IPS DF 6.9 (cell line): ENCODE data around the gene RIMBP2.

Source experiments
- DNase-seq: peaks from one replicate; pipeline ENCODE4 v3.0.0-alpha.2; 2013; ENCODE audit warnings: low read depth, low spot score
- H3K27ac ChIP-seq: one replicate; pipeline ENCODE4 v1.5.1; 2013; ENCODE audit warnings: low read length, control low read depth
- H3K27me3 ChIP-seq: 2 replicates; pipeline ENCODE4 v1.6.1; 2013; ENCODE audit warnings: mild to moderate bottlenecking, low read length; ENCODE audit not compliant: control insufficient read depth, insufficient read depth
- H3K36me3 ChIP-seq: 2 replicates; pipeline ENCODE4 v1.6.1; 2013; ENCODE audit warnings: low read length; ENCODE audit not compliant: control insufficient read depth, insufficient read depth
- H3K4me1 ChIP-seq: 2 replicates; pipeline ENCODE4 v1.6.1; 2013; ENCODE audit warnings: low read length; ENCODE audit not compliant: control insufficient read depth, insufficient read depth
- H3K4me3 ChIP-seq: 2 replicates; pipeline ENCODE4 v1.5.1; 2013; ENCODE audit warnings: mild to moderate bottlenecking, low read length
- H3K9me3 ChIP-seq: 2 replicates; pipeline ENCODE4 v1.6.1; 2013; ENCODE audit warnings: low read length, inconsistent platforms; ENCODE audit not compliant: control insufficient read depth, insufficient read depth
- WGBS: extraction: QIAGEN DNeasy Blood & Tissue Kit; methylation state at CpG from one replicate; pipeline ENCODE4 v1.1.7; 2013; ENCODE audit warnings: mixed read lengths, missing lambda C conversion rate; ENCODE audit not compliant: insufficient read length, insufficient coverage; 5-methylcytosine and 5-hydroxymethylcytosine counted together

RIMBP2 gene

GRCh38 chr12:130465626-130466025, 250.5 kb downstream of the RIMBP2 start:
- no peak for DNase-seq
- Histone ChIP-seq H3K27ac (no peak overlapping the region), H3K4me1 (no peaks in the 10 kb centered on the region), H3K27me3 (no peaks in the 10 kb centered on the region), H3K36me3 (no peaks in the 10 kb centered on the region; the same call in 1 of the 2 replicates), H3K4me3 (no peak overlapping the region), H3K9me3 (peaks cover 38% of the 10 kb centered on the region)
- WGBS: no CpG with 5 or more reads among the region's 10 CpGs

DNA sequence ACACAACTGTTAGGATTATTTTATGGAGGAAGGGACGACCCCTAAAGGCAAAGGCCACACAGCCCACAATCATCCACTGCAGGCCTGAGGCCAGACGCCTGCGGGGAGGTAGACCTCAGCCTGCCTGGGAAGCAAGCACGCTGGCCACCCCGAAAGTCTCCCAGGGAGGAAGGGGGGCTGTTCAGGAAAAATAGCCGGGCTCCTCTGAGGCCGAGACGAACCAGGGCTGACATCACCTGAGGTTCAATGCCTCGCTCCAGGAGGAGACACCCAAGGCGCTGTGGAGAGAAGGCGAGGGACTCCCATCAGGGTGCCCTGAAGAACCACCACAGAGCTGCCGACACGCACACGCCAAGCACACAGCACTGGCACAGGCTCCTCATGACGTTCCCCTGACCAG, 251.1 kb downstream of the RIMBP2 start:
- Histone ChIP-seq H3K4me3 (no peak overlapping the region), H3K4me1 (no peaks in the 10 kb centered on the region), H3K9me3 (peaks cover 39% of the 10 kb centered on the region), H3K27me3 (no peaks in the 10 kb centered on the region), H3K27ac (no peak overlapping the region), H3K36me3 (no peaks in the 10 kb centered on the region; the same call in 1 of the 2 replicates)
- no peak for DNase-seq
- no CpG with 5 or more reads among the region's 15 CpGs for WGBS

DNA sequence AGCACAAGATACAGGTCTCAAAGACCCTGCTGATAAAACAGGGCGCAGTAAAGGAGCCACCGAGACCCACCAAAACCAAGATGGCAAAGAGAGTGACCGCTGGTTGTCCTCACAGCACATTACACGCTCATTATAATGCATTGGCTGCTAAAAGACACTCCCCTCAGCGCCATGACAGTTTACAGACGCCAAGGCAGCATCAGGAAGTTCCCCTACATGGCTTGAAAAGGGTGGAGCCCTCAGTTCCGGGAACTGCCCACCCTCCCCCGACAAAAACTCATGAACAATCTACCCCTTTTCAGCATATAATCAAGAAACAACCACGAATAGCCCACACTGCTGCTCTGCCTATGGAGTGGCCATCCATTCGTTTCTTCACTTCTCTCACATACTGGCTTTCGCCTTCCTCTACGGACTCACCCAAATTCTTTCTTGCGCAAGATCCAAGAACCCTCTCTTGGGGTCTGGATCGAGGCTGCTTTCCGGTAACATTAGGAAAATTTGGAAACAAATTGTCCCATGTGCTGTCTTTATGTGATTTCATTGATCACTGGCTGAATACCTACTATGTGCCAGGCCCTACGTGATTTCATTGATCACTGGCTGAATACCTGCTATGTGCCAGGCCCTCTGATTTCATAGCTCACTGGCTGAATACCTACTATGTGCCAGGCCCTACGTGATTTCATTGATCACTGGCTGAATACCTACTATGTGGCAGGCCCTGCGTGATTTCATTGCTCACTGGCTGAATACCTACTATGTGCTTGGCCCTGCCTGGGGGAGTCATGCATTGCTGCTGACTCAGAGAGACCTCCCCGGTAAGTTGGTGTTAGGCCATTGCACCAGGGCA, 252.1 kb downstream of the RIMBP2 start:
- WGBS: no CpG with 5 or more reads among the region's 19 CpGs
- no peak for DNase-seq
- Histone ChIP-seq H3K27ac (no peak overlapping the region), H3K4me3 (no peak overlapping the region), H3K4me1 (no peaks in the 10 kb centered on the region), H3K9me3 (peaks cover 36% of the 10 kb centered on the region), H3K27me3 (no peaks in the 10 kb centered on the region), H3K36me3 (no peaks in the 10 kb centered on the region; the same call in 1 of the 2 replicates)

DNA sequence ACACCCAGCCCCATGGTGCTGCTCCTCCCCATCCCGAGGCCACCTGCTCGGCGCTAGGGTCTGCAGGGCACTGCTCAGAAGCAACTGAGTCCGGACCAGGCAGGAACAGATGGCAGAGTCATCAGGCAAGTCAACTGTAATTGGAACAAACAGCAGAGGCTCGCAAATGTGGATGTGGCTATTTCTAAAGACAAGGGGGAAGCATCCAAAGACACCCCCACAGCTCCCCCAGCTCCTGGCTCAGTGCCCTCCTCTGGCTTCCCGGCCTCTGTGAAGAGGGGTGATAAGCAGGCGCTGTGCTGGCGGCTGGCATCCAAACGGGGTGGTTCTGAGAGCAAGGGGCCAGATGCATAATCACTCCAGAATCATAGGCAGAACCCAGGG, 252.8 kb downstream of the RIMBP2 start:
- no CpG with 5 or more reads among the region's 9 CpGs for WGBS
- Histone ChIP-seq H3K27ac (no peak overlapping the region), H3K4me3 (no peak overlapping the region), H3K27me3 (no peaks in the 10 kb centered on the region), H3K4me1 (no peaks in the 10 kb centered on the region), H3K9me3 (peaks cover 35% of the 10 kb centered on the region), H3K36me3 (no peaks in the 10 kb centered on the region; the same call in 1 of the 2 replicates)
- no peak for DNase-seq

DNA sequence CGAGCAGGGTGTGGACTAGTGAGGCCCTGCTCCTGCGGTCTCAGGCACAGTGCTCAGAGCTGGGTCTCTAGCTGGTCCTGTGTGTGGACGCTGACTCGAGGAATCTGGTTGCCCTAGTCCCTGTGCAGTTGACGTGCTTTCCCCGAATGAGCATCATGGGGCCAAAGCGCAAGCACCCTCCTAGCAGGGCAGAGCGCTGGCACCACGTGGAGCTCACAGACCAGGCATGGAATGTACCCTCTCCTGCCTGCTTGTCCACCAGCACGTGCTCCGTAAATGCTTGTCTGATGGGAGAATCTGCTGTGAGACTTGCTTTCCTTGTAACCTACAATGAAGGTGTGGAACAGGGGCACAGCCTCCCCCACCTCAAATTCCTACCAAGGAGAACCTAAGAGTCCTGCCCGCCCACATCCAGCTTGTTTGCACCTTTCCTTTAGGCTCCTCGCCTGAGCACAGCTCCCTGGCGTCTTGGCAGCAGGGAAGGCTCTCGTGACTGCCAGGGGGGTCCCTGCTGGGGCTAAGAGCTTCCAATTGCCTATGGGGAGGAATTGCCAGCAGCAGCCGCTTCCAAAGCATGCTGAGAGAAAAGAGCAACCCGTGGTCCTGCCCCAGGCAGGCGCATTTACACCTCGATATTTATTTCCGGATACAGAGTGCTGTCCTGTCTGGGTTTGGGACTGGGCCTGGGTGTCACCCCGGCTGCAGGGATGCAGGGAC, 253.4 kb downstream of the RIMBP2 start:
- no peaks in the 10 kb centered on the region; the same call in 1 of the 2 replicates for H3K36me3 ChIP-seq
- H3K4me1 ChIP-seq: no peaks in the 10 kb centered on the region
- H3K9me3 ChIP-seq: peaks cover 32% of the 10 kb centered on the region
- H3K27me3 ChIP-seq: no peaks in the 10 kb centered on the region
- no peak overlapping the region for H3K4me3 ChIP-seq
- no peak overlapping the region for H3K27ac ChIP-seq
- WGBS: no CpG with 5 or more reads among the region's 21 CpGs
- DNase-seq: no peak

DNA sequence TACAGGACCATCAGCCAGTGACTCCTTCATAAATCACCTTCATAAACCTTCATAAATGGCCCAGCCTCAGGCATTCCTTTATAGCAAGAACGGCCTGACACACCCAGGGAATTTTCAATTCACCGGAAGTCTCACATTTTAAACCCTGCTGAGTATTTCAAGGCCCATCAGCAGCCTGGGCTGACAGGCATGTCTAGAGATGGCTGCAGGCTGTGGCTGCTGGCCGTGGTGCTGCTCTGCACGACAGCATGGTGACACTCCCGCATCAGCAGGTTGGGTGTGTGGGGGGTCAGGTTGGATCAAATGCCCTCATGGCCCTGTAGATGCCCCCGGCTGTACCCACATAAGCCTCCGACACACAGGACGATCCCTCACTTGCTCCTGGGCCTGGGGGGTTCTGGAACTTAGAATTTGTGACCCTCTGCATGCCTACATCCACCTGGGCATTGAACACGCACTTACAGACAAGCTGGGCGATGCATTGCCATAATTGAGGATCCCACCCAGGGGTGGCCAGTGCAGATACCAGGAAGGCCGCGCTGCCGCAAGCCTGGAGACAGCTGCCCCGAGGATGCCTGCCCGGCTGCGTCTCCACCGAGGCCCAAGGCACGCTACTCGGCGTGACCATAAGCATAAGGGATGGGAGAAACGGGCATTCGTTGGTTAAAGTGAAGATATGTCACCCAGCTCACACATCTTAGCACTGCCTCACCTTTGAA, 254.1 kb downstream of the RIMBP2 start:
- DNase-seq: no peak
- peaks cover 35% of the 10 kb centered on the region for H3K9me3 ChIP-seq
- no CpG with 5 or more reads among the region's 22 CpGs for WGBS
- no peaks in the 10 kb centered on the region for H3K4me1 ChIP-seq
- no peak overlapping the region for H3K27ac ChIP-seq
- no peak overlapping the region for H3K4me3 ChIP-seq
- no peaks in the 10 kb centered on the region; the same call in 1 of the 2 replicates for H3K36me3 ChIP-seq
- no peaks in the 10 kb centered on the region for H3K27me3 ChIP-seq

- no CpG with 5 or more reads among the region's 7 CpGs for WGBS
- Histone ChIP-seq H3K27ac (no peak overlapping the region), H3K9me3 (peaks cover 36% of the 10 kb centered on the region), H3K36me3 (no peaks in the 10 kb centered on the region; the same call in 1 of the 2 replicates), H3K4me3 (no peak overlapping the region), H3K27me3 (no peaks in the 10 kb centered on the region), H3K4me1 (no peaks in the 10 kb centered on the region)
- no peak for DNase-seq
These were observed 254.7 kb downstream of the RIMBP2 start for GRCh38 chr12:130461447-130461815.

DNA sequence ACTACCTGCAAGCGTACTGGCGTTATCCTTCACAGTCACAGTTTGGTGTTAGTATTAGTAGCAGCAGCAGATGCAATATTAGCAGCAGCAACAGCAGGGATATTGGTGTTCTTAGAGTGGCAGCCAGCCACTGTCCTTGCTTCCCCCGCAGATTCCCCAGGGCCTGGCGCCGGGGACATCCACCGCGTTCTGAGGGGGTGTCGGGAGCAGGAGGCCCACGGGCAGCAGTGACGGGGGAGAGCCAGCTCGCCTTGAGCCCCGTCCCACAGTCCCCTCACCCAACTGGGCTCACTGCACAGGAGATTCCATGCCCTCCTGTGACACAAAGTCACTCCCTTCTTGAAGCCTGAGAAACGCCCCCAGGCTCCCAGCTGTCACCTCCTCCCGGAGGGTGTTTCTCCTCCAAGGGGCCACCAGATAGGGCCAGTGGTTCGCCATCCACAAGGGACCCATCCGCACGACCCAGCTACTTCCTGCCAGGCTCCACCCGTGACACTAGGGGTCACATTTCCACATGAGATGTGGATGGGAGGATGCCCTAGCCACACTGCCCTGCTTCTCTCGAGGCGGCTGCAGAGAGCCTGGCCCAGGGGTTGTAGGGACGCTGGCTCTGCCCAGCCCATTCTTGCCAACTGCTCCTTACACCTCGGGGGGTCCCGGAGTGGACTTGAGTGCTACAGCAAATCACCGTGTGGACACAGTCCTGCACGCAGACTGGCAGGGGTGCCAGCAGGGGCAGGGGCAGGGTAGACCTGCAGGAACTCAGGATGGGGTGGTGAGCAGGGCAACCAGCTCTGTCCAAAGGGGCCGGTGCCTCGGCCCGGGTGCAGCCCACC, 255.3 kb downstream of the RIMBP2 start:
- Histone ChIP-seq H3K27ac (no peak overlapping the region), H3K9me3 (peaks cover 36% of the 10 kb centered on the region), H3K4me1 (no peaks in the 10 kb centered on the region), H3K36me3 (no peaks in the 10 kb centered on the region; the same call in 1 of the 2 replicates), H3K27me3 (no peaks in the 10 kb centered on the region), H3K4me3 (no peak overlapping the region)
- no peak for DNase-seq
- WGBS: no CpG with 5 or more reads among the region's 28 CpGs

DNA sequence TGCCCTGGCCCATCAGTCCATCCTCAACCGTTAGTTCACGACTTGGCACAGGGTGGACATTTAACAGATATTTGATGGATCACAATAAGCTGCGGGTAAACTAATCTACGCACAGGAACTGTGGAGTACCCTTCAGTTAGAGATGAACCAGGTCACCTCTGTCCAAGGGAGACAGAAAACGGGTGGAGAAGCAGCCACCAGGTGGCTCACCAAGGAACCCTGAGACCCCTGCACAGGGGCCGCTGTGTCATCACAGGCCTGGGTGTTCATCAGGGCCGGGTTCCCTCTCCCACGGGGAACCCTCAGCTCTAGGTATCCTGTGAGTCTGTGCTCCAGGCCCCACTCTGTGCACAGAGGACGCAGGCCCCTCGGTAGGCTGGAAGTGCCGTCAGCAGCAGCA, 256.2 kb downstream of the RIMBP2 start:
- Histone ChIP-seq H3K9me3 (peaks cover 36% of the 10 kb centered on the region), H3K36me3 (no peaks in the 10 kb centered on the region; the same call in 1 of the 2 replicates), H3K4me3 (no peak overlapping the region), H3K27ac (no peak overlapping the region), H3K27me3 (no peaks in the 10 kb centered on the region), H3K4me1 (no peaks in the 10 kb centered on the region)
- WGBS: no CpG with 5 or more reads among the region's 11 CpGs
- DNase-seq: no peak
